Thoracic aorta endothelial cell (primary cell): Measurements from ENCODE around the gene TMEM263. TPM values are rescaled to one million over a fixed set of nuclear protein-coding genes. Genes with fewer than 3 reads are reported as not detected.

ENCODE experiments used
- total RNA-seq: library from RNA; depleted of rRNA; stranded (reverse); fragments of >200 nt; gene quantifications from 2 replicates; pipeline ENCODE4 v1.2.3, GENCODE V29; 2012

TMEM263 gene
- 92.8 and 107 TPM in 2 replicates for total RNA-seq

DNA sequence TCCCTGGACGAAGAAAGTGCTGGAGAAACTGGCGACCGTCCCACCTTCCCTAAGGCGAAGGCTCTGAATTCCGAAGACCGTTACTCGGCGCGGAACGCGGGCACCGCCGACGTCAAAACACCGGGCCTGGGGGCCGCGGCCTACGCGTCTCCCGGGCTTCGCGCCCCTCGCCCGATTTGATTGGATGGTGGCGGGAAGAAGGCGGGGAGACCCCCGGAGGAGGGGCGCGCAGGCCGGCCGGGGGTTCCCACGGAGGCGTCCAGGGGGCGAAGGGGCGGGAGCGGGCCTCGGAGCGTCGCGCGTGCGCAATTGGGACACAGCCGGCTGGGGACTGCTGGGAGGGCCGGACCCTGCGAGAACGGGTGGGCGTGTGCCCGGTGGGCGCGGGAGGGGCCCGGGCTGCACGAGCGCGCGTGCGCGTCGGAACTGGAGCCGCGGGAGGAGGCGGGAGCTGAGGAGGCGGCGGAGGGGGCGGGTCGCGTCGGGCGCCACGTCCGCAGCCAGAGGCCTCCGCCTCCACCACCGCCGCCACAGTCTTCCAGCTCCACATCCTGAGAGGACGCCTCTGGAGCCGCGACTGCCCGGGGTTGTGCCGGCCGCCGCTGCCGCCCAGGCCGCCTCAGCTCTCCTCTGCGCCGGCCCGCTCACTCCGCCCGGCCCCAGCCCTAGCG lies at the start of gene TMEM263:
TMEM263 (plus strand) TSS at position 531 of the 671 bp plus-strand sequence. CDS start 11,210 bp downstream, outside the sequence.

GRCh38 chr12:106986625-106987389 lies 31.1 kb downstream of the TMEM263 start, which contains the start of gene MTERF2:
TSS of gene MTERF2 (minus strand) at chr12:106987146. CDS start at chr12:106978714, 8,432 bp downstream.

Other genes starting within 250 kb of the TMEM263 start
- 11.6 and 13.8 TPM in 2 replicates for gene RIC8B, start 181.2 kb upstream of the TMEM263 start, total RNA-seq
- gene MTERF2, start 31.2 kb downstream of the TMEM263 start, total RNA-seq = 6.5 and 7.3 TPM in 2 replicates
- 26.9 and 31.1 TPM in 2 replicates for gene CRY1, start 137.6 kb downstream of the TMEM263 start, total RNA-seq